NCI-H1092 (cell line): ENCODE data around the gene DNAJB1.
"Not testable (repeated sequence)": the region's sequence is repeated elsewhere in the genome, so short reads cannot be mapped to it uniquely, and the experiment has no call there.

Experiments
- DNase-seq: peaks from one replicate; lab custom pipeline; 2025; lab: John Stamatoyannopoulos, UW

Gene DNAJB1

DNA sequence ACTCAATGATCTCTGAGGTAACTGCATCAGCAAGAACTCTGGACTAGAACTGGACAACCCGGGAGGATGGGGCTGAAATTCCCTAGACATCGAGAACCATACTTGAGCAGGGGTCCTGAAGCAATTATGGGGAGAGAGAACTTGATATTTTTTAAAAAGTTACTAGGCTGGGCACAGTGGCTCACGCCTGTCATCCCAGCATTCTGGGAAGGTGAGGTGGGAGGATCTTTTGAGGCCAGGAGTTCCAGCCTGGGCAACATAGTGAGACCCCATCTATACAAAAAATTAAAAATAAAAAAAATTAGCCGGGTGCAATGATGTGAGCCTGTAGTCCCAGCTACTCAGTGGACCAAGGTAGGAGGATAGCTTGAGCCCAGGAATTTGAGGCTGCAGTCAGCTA is 2.3 kb upstream of the DNAJB1 start:
- DNase-seq, result no peak

- DNase-seq, result no peak
These were observed 1.7 kb upstream of the DNAJB1 start for GRCh38 chr19:14519860-14520407.

DNA sequence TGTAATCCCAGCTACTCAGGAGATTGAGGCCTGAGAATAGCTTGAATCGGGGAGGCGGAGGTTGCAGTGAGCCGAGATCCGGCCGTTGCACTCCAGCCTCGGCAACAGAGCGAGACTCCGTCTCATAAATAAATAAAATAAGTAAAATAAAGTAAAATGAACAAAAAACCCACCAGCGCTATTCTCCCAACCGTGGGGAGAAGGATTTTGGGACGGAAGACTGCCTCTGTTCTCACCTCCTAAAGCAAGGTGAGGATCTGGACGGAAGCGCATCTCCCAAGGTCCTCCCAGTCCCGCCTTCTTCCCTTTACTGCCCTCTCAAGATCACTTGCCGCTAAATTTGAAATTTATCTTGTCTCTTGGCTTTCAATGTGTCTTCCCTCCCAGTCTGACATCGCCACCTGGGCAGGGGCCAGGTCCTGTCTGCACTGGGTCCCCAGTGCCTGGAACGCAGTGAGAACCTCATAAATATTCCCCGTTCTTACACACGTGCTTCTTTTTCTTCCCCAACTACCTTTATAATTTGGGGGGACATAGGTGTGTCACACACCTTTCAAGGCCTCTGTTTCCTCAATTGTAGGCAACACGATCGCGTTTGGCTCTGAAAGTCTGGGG is 1.2 kb upstream of the DNAJB1 start:
- no peak for DNase-seq

DNA sequence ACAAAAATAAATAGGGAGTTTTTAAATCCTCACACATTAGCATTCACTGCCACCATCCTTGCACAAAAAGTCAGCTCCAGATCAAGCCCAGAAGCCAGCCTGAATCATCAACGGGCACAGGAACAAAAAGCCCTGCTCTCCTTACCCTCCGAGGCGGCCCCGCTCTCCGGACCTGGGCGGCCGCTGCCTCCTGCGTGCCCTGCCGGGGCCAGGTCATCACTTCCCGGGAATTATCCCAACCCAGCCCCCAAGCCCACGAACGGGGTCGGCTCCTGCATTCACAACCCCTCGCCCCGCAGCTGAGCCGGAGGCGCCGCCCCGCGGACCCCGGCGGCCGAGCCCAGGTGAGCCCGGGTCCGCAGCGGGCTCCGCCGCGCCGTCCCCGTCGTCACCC is 754 bp downstream of the DNAJB1 start:
- no peak for DNase-seq

DNA sequence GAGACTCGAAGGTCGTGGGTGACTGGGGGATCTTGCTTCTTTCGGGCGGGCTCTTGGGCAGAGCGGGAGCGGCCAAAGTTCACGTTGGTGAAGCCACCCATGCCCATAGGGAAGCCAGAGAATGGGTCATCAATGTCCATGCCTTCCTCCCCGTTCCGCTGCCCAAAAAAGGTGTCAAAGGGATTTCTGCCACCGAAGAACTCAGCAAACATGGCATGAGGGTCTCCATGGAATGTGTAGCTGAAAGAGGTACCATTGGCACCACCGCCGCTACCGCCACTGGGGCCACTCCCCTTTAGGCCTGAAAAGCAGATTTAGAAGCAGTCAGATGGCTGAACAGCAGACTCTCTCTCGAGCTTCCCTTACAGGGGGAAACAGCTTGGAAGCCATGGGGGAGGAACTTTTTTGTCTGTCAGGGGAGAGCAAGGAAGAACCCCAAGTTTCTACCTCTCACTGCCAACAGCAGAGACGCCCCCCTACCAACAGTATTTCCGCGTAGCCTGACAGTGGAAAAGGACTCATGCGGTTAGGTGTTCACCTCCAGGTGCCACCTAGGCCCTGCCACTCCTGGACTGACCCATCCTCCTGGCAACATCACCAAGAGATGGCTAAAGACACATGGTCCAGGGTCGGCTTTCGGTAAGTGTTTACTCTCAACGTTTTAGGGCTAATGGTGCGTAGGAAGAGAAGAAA is 1.3 kb downstream of the DNAJB1 start:
- DNase-seq, result no peak

DNA sequence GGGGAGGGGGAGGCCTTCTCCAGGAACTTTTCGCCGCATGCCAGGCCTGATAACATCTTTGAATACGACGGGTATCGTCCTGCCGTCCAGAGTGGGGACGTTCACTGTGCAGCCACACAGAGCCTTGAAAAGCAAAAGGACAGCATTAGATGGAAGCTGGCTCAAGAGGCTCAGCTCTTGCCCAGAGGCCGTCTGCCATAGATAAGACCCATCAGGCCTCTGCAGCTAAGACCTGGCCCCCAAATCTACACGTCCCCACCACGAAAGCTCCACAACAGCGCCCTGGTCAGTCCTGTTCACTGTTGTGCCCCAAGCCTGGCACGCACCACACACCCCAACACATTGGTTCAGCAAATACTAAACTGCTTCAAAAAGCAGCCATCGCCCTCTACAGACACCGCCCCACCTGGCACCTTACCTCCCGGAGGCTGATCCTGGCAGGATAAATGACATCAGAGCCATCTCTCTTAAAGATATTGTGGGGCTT is 2.1 kb downstream of the DNAJB1 start:
- DNase-seq, result no peak

- DNase-seq, result no peak
These were observed 2.6 kb downstream of the DNAJB1 start for GRCh38 chr19:14515501-14516047.

GRCh38 chr19:14514215-14514863 is 3.9 kb downstream of the DNAJB1 start:
- no peak for DNase-seq

- DNase-seq, result no peak
These were observed 5.7 kb downstream of the DNAJB1 start for GRCh38 chr19:14512406-14512961.

DNA sequence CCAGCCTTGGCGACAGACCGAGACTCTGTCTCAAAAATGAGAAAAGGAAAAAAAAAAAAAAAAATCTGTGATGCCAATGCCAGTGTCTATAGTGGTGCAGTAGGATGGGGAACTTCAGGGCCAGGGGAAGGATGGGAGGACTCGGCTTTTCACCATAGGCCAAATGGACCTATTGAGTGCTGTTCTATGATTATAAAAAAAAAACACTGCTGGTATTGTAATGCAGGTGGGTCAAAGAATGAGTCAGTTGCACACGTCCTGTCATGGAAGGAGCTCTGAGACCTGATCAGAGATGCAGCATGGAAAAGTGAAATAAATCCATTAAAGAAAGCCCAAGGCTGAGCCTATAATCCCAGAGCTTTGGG is 7.0 kb downstream of the DNAJB1 start:
- no peak for DNase-seq

- no peak for DNase-seq
These were observed 7.6 kb downstream of the DNAJB1 start for GRCh38 chr19:14510311-14511228.

DNA sequence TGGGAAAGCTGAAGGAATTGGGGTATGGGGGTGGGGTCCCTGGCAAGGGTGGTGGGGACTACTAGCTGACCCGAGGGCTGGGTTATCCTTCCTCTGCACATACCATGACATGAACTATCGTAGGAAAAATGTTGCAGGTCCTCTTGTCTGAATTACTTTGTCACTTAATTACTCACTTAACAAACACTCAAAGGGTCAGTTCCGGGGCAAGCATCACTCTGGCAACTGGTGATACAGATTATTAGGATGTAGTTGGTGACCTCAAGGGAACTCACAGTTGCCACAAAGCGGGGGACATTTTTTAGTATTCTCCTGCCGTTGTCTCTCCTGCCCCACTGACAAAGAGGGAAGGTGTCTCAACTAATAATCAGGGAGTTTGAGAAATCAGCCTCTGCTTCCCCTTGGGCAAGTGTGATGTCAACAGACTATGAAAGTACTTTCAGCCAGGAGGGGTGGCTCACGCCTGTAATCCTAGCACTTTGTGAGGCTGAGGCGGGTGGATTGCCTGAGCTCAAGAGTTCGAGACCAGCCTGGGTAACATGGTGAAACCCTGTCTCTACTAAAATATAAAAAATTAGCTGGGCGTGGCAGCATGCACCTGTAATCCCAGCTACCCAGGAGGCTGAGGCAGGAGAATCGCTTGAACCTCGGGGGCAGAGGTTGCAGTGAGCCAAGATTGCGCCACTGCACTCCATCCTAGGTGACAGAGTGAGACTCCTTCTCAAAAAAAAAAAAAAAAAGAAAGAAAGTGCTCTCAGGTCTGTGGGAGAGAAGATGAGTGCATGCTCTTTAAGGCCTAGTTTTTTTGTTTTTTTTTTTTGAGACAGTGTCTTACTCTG is 10.3 kb downstream of the DNAJB1 start:
- no peak for DNase-seq

DNA sequence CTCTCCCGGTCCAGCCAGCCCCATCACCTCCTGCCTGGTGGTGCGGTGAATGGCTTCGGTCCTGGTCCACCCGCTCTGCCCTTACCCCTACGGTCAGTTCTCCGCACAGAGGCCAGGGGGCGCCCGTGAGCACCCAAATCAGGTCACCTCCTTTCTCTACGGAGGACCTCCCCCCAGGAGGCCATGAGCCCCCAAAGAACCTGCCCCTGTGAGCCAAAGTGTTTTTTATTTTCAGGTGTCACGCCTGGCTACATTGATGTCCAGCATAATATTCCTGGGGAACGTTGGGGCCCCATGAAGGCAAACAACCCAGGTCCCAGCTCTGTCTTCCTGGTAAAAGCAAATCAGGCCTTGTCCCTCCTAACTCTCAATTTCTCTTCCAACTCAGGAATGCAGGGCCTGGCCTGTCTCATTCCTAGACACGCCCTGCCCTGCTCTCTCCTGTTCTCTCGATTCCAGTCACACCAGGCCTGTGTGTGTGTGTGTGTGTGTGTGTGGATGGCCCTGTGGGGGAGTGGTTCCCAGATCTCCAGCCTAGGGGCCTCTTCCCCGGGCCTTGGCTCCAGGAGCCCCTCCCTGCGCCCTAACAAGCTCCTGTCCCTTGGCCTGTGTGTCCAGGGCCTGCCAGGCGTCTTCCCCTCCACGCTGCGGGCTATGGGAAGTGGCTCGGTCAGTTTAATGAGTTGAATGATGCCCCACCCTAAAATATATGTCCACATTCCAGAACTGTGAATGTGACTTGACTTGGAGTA is 12.5 kb downstream of the DNAJB1 start:
- DNase-seq, result no peak

DNA sequence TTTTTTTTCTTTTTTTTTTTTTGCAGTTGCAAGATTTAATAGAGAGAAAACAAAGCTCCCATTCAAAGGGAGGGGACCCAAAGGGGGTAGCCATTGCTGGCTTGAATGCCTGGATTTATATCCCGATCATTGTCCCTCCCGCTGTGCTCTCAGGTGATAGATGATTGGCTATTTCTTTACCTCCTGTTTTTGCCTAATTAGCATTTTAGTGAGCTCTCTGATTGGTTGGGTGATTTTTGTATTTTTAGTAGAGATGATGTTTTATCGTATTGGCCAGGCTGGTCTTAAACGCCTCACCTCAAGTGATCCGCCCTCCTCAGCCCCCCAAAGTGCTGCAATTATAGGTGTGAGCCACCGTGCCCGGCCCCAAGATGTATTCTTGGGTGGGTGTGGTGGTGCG is 13.6 kb downstream of the DNAJB1 start:
- DNase-seq, result not testable (repeated sequence)

- DNase-seq, result no peak
These were observed 14.9 kb downstream of the DNAJB1 start for GRCh38 chr19:14503285-14503684.

- no peak for DNase-seq
These were observed 15.7 kb downstream of the DNAJB1 start for GRCh38 chr19:14502334-14503092.

GRCh38 chr19:14497228-14497921 is 20.8 kb downstream of the DNAJB1 start:
- no peak for DNase-seq

GRCh38 chr19:14496834-14497227 is 21.4 kb downstream of the DNAJB1 start:
- DNase-seq, result no peak
